Measurements from ENCODE around the gene ARHGAP6.

ARHGAP6 gene

DNA sequence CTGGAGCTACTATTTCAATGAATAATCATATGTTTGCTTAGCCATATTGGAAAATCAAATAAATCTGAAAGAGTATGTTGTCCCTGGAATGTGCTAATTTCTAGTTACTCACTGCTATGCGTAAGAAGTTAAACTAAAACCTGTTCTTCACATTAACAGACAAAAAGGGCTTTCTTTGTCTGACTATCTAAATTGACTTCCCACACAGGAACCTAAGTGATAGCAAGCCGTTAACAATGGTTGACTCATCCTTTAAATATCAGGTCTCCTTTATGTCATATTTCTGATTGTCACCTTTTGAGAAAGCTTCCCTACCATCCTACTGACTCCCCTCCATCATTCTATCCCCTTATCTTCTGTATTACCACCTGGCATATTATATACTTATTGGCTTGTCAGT is 291.1 kb downstream of the ARHGAP6 start:
- TF ChIP-seq CEBPB (IDR thresholded peaks at IDR 0.05), result no peak
- TF ChIP-seq, protein P1, sequence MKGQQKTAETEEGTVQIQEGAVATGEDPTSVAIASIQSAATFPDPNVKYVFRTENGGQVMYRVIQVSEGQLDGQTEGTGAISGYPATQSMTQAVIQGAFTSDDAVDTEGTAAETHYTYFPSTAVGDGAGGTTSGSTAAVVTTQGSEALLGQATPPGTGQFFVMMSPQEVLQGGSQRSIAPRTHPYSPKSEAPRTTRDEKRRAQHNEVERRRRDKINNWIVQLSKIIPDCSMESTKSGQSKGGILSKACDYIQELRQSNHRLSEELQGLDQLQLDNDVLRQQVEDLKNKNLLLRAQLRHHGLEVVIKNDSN (IDR thresholded peaks at IDR 0.05), result no peak

DNA sequence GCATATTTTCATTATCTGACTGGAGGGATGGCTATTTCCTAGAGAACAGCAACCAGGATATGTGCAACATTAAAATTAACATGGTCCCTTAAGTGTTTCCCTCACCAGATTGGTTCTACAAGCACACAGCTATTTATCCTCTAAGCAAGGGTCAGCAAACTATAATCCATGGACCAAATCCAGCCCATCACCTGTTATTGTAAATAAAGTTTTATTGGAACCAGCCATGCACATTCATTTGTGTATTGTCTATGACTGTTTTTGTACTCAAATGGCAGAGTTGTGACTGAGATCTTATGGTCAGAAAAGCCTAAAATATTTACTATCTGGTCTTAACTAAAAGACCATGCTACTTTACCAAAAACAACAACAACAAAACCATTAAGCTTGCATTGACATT is 294.6 kb downstream of the ARHGAP6 start:
- TF ChIP-seq NFIC (IDR thresholded peaks at IDR 0.05), result no peak
- no peak for TF ChIP-seq EGR1 (IDR thresholded peaks at IDR 0.05)
- TF ChIP-seq CREB1 (IDR thresholded peaks at IDR 0.05; ENCODE audit: low read depth), result no peak
- no peak for TF ChIP-seq CEBPB (IDR thresholded peaks at IDR 0.05)
- TF ChIP-seq TEAD4 (IDR thresholded peaks at IDR 0.05), result no peak
- no peak for TF ChIP-seq YY1 (IDR thresholded peaks at IDR 0.05; ENCODE audit: low read depth)
- TF ChIP-seq TAF1 (IDR thresholded peaks at IDR 0.05; ENCODE audit: low read depth), result no peak
- no peak for TF ChIP-seq TCF12 (IDR thresholded peaks at IDR 0.05; ENCODE audit: low read depth)
- TF ChIP-seq RAD21 (IDR thresholded peaks at IDR 0.05; ENCODE audit: low read depth), result no peak
- TF ChIP-seq, protein P1 (IDR thresholded peaks at IDR 0.05), result no peak
- no peak for TF ChIP-seq MAX (IDR thresholded peaks at IDR 0.05)
- TF ChIP-seq REST (IDR thresholded peaks at IDR 0.05; ENCODE audit: low read depth), result no peak

DNA sequence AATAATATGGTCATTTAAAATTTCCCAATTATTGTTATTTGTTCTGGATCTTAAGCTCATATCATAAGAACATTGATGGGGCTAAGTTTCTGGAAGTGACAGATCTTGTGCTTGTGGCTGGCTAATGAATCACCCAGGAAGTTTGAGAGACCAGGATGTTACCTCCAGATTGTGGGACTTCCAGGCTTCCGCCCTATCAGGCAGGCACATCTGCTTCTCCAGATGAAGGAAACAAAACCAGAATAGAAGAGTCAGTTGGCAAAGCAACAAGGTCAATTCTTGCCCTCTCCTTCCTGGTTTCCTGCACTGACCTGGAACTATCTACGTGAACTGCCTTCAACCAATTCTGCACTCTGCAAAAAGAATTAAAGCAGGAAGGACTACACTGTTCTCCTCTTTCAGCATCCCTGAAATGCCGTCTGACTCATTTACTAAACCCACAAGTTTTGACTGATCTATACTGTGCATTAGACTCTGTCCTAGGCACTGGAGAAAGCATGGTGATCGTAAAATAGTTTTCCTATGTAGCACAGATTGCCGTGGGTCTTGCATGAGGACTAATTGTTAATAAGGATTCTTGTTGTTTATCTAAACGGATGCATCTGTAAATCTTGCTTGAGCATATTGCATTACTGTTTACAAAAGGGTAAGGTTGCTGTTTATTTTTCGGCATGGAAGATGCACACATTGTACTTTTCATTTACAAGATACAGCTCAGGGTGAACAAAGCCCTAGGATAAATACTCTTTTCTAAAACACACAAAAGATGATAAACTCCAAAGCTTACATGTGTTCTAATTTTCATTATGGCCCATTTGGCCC is 297.9 kb downstream of the ARHGAP6 start:
- TF ChIP-seq RAD21 (IDR thresholded peaks at IDR 0.05; ENCODE audit: low read depth) (no peak), YY1 (IDR thresholded peaks at IDR 0.05; ENCODE audit: low read depth) (no peak), REST (IDR thresholded peaks at IDR 0.05; ENCODE audit: low read depth) (no peak), CREB1 (IDR thresholded peaks at IDR 0.05; ENCODE audit: low read depth) (no peak), TEAD4 (IDR thresholded peaks at IDR 0.05) (no peak), NFIC (IDR thresholded peaks at IDR 0.05) (no peak), FOXM1 (IDR thresholded peaks at IDR 0.05; ENCODE audit: borderline replicate concordance, low read depth) (no peak), CEBPB (IDR thresholded peaks at IDR 0.05) (no peak), TAF1 (IDR thresholded peaks at IDR 0.05; ENCODE audit: low read depth) (no peak), ZBTB7A (IDR thresholded peaks at IDR 0.05; ENCODE audit: low read depth) (no peak), TCF12 (IDR thresholded peaks at IDR 0.05; ENCODE audit: low read depth) (no peak), EGR1 (IDR thresholded peaks at IDR 0.05) (no peak), EP300 (IDR thresholded peaks at IDR 0.05; ENCODE audit: borderline replicate concordance) (no peak), MAX (IDR thresholded peaks at IDR 0.05) (no peak)
- TF ChIP-seq, protein P1 (IDR thresholded peaks at IDR 0.05), result no peak

DNA sequence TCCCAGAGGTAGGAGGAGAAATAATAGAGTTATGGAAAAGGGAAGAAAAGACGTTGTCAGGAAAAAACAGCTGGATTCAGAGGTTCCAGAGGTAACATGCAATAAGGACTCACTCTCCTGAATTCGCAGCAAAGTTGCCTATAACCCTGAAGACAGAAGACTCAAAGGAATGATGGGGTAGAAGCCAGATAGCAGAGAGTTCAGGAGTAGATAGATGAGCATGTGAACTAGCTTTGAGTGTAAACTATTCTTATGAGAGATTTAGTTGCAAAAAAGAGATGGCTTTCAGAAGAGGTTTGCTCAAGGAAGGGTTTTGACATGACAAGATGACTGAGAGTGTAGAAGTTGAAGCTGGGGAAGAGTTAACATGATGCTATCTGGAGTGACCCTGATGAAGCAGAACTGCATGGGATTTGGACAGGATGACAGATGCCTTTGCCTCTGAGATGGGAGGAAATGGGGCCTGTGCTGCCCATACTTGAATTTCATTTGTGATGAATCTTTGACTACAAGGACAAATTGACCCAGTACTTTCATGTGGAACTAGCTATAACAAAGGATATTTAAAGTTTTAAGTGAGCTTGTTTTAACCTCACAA is 298.6 kb downstream of the ARHGAP6 start:
- TF ChIP-seq MAX (IDR thresholded peaks at IDR 0.05) (no peak), ZBTB7A (IDR thresholded peaks at IDR 0.05; ENCODE audit: low read depth) (no peak), REST (IDR thresholded peaks at IDR 0.05; ENCODE audit: low read depth) (no peak), EGR1 (IDR thresholded peaks at IDR 0.05) (no peak), YY1 (IDR thresholded peaks at IDR 0.05; ENCODE audit: low read depth) (no peak), FOXM1 (IDR thresholded peaks at IDR 0.05; ENCODE audit: borderline replicate concordance, low read depth) (no peak), TEAD4 (IDR thresholded peaks at IDR 0.05) (no peak), CEBPB (IDR thresholded peaks at IDR 0.05) (no peak), NFIC (IDR thresholded peaks at IDR 0.05) (no peak), TCF12 (IDR thresholded peaks at IDR 0.05; ENCODE audit: low read depth) (no peak)
- TF ChIP-seq, protein P1 (IDR thresholded peaks at IDR 0.05), result no peak
